ENCODE results near the gene ENHO.

GRCh38 chr9:34503406-34503805, 19.4 kb downstream of the ENHO start:
- TF ChIP-seq, protein P1, sequence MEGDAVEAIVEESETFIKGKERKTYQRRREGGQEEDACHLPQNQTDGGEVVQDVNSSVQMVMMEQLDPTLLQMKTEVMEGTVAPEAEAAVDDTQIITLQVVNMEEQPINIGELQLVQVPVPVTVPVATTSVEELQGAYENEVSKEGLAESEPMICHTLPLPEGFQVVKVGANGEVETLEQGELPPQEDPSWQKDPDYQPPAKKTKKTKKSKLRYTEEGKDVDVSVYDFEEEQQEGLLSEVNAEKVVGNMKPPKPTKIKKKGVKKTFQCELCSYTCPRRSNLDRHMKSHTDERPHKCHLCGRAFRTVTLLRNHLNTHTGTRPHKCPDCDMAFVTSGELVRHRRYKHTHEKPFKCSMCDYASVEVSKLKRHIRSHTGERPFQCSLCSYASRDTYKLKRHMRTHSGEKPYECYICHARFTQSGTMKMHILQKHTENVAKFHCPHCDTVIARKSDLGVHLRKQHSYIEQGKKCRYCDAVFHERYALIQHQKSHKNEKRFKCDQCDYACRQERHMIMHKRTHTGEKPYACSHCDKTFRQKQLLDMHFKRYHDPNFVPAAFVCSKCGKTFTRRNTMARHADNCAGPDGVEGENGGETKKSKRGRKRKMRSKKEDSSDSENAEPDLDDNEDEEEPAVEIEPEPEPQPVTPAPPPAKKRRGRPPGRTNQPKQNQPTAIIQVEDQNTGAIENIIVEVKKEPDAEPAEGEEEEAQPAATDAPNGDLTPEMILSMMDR (IDR thresholded peaks at IDR 0.05) = no peak
- no peak for TF ChIP-seq EZH2 (IDR thresholded peaks at IDR 0.05; ENCODE audit: borderline replicate concordance, insufficient read depth, low read depth, low read length, poor library complexity, severe bottlenecking)

All from B cell (primary cell).